ENCODE measurements around the gene IDH3B. TPM values are rescaled to one million over a fixed set of nuclear protein-coding genes. Genes with fewer than 3 reads are reported as not detected.
"Not testable (repeated sequence)": the region's sequence is repeated elsewhere in the genome, so short reads cannot be mapped to it uniquely, and the experiment has no call there.

IDH3B gene
- total RNA-seq, 2 donors from 2014 or later: 112 to 135 TPM

DNA sequence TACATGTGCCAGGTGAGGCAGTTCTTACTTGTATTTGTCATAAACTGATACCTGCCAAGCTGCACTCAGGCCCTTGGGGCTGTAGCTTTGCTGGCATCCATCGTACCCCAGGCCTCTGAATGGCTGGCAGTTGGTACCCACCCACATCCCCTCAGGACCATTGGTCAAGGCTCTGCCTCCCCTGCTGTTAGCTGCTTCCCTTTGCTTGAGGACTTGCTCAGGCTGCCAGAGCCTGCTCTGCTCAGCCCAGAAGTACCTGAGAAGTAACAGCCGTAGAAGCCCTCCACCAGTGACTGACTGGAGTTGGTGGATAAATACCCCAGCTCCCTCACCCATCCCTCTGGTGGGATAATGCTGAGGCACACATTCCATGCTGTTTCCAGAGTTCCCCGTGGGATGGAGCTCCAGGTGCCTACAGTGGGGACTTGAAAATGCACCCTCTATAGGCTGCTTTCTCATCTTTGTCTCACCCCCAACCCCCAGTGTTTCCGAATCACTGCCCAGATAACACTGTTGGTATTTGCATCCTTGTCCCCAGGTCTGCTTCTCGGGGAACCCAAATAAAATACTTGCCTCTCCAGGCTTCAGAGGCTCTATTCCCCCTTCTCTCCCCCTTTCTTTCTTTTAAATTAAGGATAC, 35.9 kb upstream of the IDH3B start:
- DNase-seq (no peak), ATAC-seq (no peak)
- no peaks in the 10 kb centered on the region for H3K9me3 ChIP-seq (ENCODE audit: control insufficient read depth, low read length, poor library complexity, severe bottlenecking)
- Mint-ChIP-seq H3K27me3 (peaks cover 49% of the 10 kb centered on the region), H3K4me1 (no peaks in the 10 kb centered on the region), H3K27ac (no peak overlapping the region), H3K36me3 (ENCODE audit: low read depth) (peaks cover 6% of the 10 kb centered on the region), H3K4me3 (no peak overlapping the region)

DNA sequence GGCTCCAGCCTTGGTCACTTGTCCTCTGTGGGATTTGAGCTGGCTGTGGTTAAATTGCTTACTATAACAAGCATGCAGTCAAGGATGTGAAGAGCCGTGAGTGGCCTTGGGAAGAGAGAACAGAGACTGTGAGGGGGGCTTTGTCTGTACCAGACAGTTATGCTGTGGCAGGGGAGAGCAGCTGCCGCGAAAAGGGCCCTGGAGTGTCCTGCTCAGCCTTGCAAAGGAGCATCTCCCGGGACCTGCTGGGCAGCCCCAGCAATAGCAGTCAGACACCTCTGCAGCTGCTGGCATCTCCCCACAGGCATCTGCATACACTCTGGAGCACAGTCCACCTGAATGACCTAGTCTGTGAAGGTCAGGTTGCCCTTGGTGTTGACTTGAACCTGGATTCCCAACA, 34.9 kb upstream of the IDH3B start:
- Mint-ChIP-seq H3K4me3 (no peak overlapping the region), H3K27ac (no peak overlapping the region), H3K36me3 (ENCODE audit: low read depth) (peaks cover 3% of the 10 kb centered on the region), H3K4me1 (no peaks in the 10 kb centered on the region), H3K27me3 (peaks cover 51% of the 10 kb centered on the region)
- DNase-seq: no peak
- H3K9me3 ChIP-seq (ENCODE audit: control insufficient read depth, low read length, poor library complexity, severe bottlenecking): no peaks in the 10 kb centered on the region
- ATAC-seq: no peak

DNA sequence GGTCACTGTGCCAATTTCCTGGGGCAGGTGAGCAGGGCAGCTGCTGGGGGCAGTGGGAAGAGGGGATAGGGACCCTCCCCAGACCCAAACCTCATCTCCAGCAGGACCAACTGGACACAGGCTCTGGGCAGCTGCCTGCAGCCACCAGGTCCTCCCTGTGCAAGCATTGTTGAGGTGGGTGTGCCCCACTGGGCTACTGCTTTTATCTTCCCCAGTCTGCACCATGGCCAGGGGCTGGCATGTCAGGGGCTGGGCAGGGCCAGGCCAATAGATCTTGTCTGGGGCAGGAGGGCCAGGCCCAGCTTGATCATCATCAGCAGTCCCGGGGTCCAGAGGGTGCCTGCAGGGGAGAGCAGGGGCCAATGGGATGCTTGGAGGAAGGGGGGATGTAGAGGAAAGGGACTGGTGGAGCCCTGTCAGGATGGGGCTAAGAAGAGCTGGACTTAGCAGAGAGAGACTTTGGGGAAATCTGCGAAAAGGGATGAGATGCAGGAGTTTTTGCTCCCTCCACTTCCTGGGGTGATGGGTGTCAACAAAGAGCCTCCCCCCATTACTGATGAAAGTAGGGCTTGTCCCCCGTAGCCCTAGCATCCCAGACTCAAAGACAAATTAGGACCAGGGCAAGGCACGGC, 34.3 kb upstream of the IDH3B start:
- H3K4me3 Mint-ChIP-seq: no peak overlapping the region
- peaks cover 51% of the 10 kb centered on the region for H3K27me3 Mint-ChIP-seq
- H3K36me3 Mint-ChIP-seq (ENCODE audit: low read depth): peaks cover 3% of the 10 kb centered on the region
- no peak for ATAC-seq
- H3K9me3 ChIP-seq (ENCODE audit: control insufficient read depth, low read length, poor library complexity, severe bottlenecking): no peaks in the 10 kb centered on the region
- no peaks in the 10 kb centered on the region for H3K4me1 Mint-ChIP-seq
- DNase-seq: no peak
- no peak overlapping the region for H3K27ac Mint-ChIP-seq

DNA sequence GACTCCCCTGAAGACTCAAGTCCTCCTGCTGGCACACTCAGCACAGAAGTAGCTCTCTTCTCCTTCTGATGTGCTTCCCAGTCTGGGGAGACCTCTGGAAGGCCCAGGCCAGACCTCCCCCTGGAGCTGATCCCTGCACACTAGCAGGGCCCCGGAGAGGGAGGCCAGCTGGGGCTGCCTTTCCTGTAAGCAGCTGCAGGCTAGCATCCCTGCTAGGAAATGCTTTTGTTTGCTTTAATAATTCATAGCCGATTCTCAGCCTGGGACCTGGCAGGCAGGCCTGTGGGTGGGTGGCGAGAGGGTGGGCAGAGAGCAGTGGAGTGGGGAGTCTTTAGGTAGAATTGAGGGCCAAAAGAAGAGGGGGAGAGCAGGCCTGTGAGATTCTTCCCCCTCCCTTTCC, 33.8 kb upstream of the IDH3B start:
- Mint-ChIP-seq H3K27ac (no peak overlapping the region), H3K4me1 (no peaks in the 10 kb centered on the region), H3K36me3 (ENCODE audit: low read depth) (peaks cover 3% of the 10 kb centered on the region), H3K4me3 (no peak overlapping the region), H3K27me3 (peaks cover 51% of the 10 kb centered on the region)
- no peaks in the 10 kb centered on the region for H3K9me3 ChIP-seq (ENCODE audit: control insufficient read depth, low read length, poor library complexity, severe bottlenecking)
- ATAC-seq: no peak
- no peak for DNase-seq

DNA sequence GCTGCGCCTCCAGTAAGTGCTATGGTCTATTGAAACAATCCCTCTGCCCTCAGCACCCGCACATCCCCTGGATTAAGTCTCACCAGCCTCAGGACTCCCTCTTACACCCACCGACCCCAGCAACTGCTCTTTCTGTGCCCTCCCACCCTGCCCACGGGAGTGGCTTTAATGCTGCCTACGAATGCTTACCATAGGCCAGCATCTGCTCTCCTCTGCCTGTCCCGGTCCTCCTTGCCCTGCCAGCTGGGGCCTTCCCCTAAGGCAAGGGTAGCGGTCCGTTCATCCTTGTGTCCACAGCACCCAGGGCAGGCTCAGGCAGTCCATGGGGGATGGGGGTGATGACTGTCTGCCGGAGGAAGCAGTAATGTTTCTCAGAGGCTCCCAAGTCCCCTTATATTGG, 32.6 kb upstream of the IDH3B start:
- H3K9me3 ChIP-seq (ENCODE audit: control insufficient read depth, low read length, poor library complexity, severe bottlenecking): no peaks in the 10 kb centered on the region
- no peak overlapping the region for H3K4me3 Mint-ChIP-seq
- ATAC-seq: no peak
- no peak overlapping the region for H3K27ac Mint-ChIP-seq
- peaks cover 56% of the 10 kb centered on the region for H3K27me3 Mint-ChIP-seq
- H3K36me3 Mint-ChIP-seq (ENCODE audit: low read depth): peaks cover 6% of the 10 kb centered on the region
- H3K4me1 Mint-ChIP-seq: peaks cover 6% of the 10 kb centered on the region
- DNase-seq: no peak

DNA sequence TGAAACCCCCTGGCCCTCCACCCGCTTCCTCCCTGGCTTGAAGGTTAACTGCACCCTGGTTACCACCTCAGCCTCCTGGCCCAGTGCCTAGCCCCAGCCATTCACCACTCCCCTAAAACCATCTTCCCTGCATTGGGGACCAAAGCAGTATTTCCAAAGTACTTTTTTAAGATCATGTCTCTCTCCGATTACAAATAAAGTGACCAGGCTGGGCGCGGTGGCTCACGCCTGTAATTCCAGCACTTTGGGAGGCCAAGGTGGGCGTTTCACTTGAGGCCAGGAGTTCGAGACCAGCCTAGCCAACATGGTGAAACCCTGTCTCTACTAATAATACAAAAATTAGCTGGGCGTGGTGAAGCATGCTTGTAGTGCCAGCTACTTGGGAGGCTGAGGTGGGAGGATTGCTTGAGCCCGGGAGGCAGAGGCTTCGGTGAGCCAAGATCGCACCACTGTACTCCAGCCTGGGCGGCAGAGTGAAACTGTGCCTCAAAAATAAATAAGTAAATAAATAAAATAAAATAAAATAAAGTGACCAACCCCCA, 32.0 kb upstream of the IDH3B start:
- Mint-ChIP-seq H3K27me3 (peaks cover 57% of the 10 kb centered on the region), H3K36me3 (ENCODE audit: low read depth) (peaks cover 10% of the 10 kb centered on the region), H3K4me1 (peaks cover 12% of the 10 kb centered on the region)
- not testable (repeated sequence) for ATAC-seq; H3K27ac Mint-ChIP-seq; H3K9me3 ChIP-seq (ENCODE audit: control insufficient read depth, low read length, poor library complexity, severe bottlenecking); DNase-seq; H3K4me3 Mint-ChIP-seq

DNA sequence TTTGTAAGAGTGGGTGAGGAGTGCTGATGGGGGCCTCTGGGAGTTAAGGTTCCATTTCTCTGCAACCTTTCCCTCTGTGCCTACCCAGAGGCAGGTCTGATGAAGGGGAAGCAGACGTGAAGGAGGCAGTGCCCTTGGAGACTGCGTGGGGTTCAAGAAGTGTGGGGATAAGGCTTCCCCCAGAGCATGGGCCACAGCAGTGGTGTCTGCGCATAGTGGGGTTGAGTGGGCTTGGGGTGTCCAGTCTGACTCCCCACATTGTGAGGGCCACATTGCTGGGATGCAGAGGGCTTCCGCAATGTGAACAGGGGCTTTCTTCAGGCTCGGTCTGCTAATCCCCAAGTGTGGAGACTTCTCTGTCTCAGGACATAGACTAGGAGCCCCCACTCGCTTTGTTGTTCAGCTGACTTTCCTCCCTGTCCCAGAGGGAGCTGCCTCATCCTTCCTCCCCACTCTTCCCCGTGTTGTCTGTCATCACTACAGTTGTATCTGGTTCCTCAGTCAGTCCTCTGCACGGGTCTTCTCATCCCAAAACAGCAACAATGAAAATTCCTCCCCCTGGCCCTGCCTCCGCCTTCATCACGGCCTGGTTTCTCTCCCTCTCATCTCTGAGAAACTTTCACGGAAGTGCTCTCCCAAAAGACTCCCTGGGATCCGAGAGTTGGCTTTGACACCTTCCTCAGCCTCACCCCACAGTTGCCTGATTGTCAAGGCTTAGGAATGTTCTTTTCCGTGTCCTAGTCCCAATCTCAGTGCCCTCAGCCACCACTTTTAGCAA, 31.4 kb upstream of the IDH3B start:
- DNase-seq: no peak
- H3K27ac Mint-ChIP-seq: peak overlapping the region; percentile 11
- peaks cover 17% of the 10 kb centered on the region for H3K4me1 Mint-ChIP-seq
- no peaks in the 10 kb centered on the region for H3K9me3 ChIP-seq (ENCODE audit: control insufficient read depth, low read length, poor library complexity, severe bottlenecking)
- peaks cover 58% of the 10 kb centered on the region for H3K27me3 Mint-ChIP-seq
- no peak for ATAC-seq
- H3K4me3 Mint-ChIP-seq: peak overlapping the region; percentile 71
- peaks cover 12% of the 10 kb centered on the region for H3K36me3 Mint-ChIP-seq (ENCODE audit: low read depth)

DNA sequence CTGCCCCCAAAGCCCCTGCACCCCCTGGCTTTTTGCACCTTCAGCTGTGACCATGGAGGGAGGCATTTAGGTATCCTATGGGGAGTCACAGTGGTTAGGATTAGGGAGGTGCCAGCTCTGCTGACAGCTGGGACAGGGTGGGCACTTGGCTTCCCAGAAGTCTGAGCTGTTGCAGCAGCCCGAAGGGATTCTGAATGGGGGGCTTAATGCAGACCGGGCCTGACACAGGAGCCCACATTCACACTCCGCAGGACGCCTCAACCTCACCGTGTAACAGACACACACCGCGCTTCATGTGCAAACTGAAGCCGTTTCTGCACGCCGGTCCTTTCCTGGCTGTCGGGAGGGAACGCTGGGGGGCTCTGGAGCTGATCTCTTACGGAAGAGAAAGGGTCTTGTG, 30.5 kb upstream of the IDH3B start:
- no peak for ATAC-seq
- DNase-seq: no peak
- Mint-ChIP-seq H3K4me3 (no peak overlapping the region), H3K27me3 (peaks cover 60% of the 10 kb centered on the region), H3K4me1 (peaks cover 17% of the 10 kb centered on the region), H3K36me3 (ENCODE audit: low read depth) (peaks cover 12% of the 10 kb centered on the region), H3K27ac (peak overlapping the region; percentile 11)
- no peaks in the 10 kb centered on the region for H3K9me3 ChIP-seq (ENCODE audit: control insufficient read depth, low read length, poor library complexity, severe bottlenecking)

DNA sequence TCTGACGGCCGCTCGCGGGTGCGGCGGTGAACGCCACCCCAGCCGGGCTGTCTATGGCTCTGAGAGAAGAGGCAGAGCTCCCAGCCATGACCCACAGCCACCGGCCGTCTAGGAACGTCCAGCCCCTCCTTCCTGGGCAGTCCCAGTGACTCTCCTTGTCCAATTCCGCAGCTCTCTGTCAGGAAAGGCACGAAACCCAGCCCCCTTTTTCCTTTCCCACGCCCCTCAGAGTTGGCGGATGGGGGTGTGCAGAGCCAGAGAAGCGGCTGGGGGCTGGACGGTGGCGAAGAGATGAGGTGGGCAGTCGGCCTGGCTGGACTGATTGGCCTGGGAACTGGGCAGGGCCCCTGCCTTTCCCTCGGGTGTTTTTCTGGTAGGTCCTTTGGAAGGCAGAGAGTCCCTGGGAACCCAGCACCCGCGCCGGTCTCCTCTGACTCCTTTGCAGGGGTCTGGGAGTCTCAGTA, 30.0 kb upstream of the IDH3B start:
- no peak overlapping the region for H3K4me3 Mint-ChIP-seq
- peaks cover 12% of the 10 kb centered on the region for H3K36me3 Mint-ChIP-seq (ENCODE audit: low read depth)
- no peak for ATAC-seq
- H3K4me1 Mint-ChIP-seq: peaks cover 17% of the 10 kb centered on the region
- no peaks in the 10 kb centered on the region for H3K9me3 ChIP-seq (ENCODE audit: control insufficient read depth, low read length, poor library complexity, severe bottlenecking)
- H3K27ac Mint-ChIP-seq: no peak overlapping the region
- no peak for DNase-seq
- H3K27me3 Mint-ChIP-seq: peaks cover 60% of the 10 kb centered on the region

DNA sequence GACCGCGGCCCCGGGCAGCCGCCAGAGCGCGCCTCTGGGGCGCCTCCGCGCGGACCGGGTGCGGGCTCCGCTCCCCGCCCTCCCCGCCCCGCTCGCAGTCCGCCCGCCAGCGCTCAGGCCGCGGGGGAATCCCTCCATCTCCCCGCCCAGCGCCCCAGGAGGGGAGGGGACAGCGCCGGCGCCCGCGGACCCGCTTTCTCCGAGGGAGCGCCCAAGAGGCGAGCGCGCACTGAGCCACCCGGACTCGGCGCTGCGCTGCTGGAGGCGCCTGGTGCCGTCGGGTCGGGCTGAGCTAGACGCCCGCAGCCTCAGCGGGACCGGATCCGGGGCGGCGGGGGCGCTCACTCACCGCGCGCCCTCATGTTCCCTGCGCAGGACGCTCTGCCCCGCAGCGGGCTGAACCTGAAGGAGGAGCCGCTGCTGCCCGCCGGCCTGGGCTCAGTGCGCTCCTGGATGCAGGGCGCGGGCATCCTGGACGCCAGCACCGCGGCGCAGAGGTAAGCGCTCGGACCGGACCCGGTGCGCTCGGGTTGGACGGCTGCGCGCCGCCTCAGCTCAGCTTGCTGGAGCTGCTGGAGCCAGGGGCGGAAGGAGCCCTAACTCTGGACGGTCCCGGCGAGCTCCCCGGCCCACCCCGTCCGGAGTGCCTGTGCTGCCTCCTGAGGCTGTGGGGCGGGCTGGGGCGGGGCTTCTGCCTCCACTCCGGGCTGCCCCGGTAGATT, 29.4 kb upstream of the IDH3B start:
- DNase-seq (peak; percentile 36 to 47 (median 42)), ATAC-seq (peak; percentile 74)
- Mint-ChIP-seq H3K4me1 (peaks cover 17% of the 10 kb centered on the region), H3K4me3 (peak overlapping the region; percentile 12), H3K36me3 (ENCODE audit: low read depth) (peaks cover 12% of the 10 kb centered on the region), H3K27me3 (peaks cover 57% of the 10 kb centered on the region), H3K27ac (no peak overlapping the region)
- no peaks in the 10 kb centered on the region for H3K9me3 ChIP-seq (ENCODE audit: control insufficient read depth, low read length, poor library complexity, severe bottlenecking)

DNA sequence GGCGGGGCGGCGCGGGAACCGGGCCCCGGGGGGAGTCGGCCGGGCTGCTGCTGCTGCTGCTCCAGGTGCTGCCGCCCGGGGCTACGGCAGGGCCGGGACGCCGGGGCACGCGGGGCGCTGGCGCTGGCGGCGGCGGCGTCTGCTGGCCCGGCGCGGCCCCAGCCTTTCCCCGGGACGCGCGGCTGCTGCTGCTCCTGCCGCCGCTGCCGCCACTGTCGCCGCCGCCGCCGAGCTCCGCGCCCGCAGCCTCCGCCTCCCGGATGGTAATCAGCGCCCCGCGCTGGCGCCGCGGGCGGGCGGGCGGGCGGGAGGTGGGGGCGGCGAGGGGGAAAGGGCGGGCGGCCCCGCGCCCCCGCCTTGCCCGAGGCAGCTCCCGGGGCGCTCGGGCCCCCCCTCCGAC, 28.9 kb upstream of the IDH3B start:
- Mint-ChIP-seq H3K4me3 (no peak overlapping the region), H3K27me3 (peaks cover 57% of the 10 kb centered on the region), H3K27ac (no peak overlapping the region), H3K36me3 (ENCODE audit: low read depth) (peaks cover 12% of the 10 kb centered on the region), H3K4me1 (peaks cover 23% of the 10 kb centered on the region)
- DNase-seq: no peak
- H3K9me3 ChIP-seq (ENCODE audit: control insufficient read depth, low read length, poor library complexity, severe bottlenecking): no peaks in the 10 kb centered on the region
- peak; percentile 37 for ATAC-seq

DNA sequence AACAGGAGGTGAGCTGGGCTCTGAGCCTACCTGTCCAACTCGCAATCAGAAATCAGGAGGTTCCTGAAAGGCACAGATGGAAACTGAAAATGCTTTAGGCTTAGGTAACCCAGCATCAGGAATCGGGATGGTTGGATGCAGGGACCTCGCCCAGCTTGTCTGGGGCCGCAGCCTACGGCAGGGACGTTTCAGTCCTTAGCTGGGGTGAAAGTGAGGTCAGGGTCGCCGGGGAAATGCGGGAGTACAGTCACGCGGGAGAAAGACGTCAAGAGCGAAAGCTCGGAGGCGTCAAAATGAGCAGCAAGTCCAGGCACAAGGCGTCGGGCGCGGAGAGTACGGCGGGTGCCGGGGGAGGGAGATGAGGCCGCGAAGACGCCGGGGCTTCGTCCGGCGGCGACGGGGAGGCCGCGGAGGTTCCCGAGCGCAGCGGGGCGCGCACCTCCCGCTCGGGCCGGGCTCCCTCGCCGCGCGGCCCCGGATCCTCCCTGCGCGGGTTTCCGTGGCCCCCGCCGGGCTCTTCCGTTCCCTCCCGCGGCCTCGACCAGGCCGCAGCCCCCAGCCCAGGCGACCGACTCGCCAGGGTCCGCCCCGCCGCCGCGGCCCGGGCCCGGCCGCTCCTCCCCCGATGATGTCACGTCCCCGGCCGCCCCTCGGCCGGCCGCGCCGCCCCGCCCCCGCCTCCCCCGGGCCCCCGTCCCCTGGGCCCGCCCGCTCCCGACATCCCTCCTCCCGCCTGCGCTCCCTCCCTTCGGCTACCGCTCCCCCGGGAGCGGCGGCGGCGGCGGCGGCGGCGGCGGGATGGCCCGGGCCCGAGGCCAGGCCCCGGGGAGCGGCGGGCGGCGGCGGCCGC, 28.2 kb upstream of the IDH3B start, which contains the start of gene EBF4:
Gene EBF4 (plus strand): TSS at position 745 of the 850 bp plus-strand sequence. CDS start 866 bp downstream, outside the sequence.
- H3K27me3 Mint-ChIP-seq: peaks cover 57% of the 10 kb centered on the region
- H3K9me3 ChIP-seq (ENCODE audit: control insufficient read depth, low read length, poor library complexity, severe bottlenecking): no peaks in the 10 kb centered on the region
- H3K27ac Mint-ChIP-seq: peak within 1 kb of the TSS; percentile 88
- ATAC-seq (peak; percentile 11), DNase-seq (peak in 2 of 3 donors; percentile 22 to 25)
- H3K4me3 Mint-ChIP-seq: peak within 1 kb of the TSS; percentile 97
- H3K4me1 Mint-ChIP-seq: peaks cover 23% of the 10 kb centered on the region
- H3K36me3 Mint-ChIP-seq (ENCODE audit: low read depth): peaks cover 12% of the 10 kb centered on the region
